ENCODE data around the gene PZP.
"Not testable (repeated sequence)": the region's sequence is repeated elsewhere in the genome, so short reads cannot be mapped to it uniquely, and the experiment has no call there.

Gene PZP

DNA sequence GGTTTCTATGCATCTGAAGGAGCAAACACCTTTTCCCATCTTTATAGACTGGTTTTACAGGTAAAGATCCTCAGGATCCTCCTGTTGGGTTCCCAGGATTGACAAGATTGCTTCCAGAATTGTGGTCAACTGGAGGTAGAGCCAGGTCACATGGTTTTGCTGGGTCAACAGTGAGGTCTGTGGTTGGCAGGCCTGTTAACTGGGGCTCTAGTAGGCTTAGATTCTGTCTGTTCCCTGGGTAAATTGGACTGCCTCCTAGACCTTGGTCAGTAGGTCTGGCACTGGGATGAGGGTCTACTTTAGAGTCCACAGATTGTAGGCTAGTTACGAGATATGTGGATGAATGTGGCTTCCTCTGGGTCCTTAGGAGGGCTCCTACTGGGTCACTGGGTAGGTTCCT is 3.5 kb upstream of the PZP start:
- Histone ChIP-seq H3K27me3 (ENCODE audit: control insufficient read depth in 5 of 5, insufficient read depth in 4 of 5, low read length in 5 of 5) (no peaks in the 10 kb centered on the region), H3K9ac (ENCODE audit: low read length in 5 of 5) (no peak overlapping the region), H3K9me3 (ENCODE audit: control insufficient read depth in 5 of 5, low read length in 5 of 5) (no peaks in the 10 kb centered on the region), H3K4me1 (ENCODE audit: control insufficient read depth in 5 of 5, insufficient read depth in 5 of 5, low read length in 5 of 5) (no peaks in the 10 kb centered on the region), H3K27ac (ENCODE audit: low read depth, low read length) (no peak overlapping the region), H3K36me3 (ENCODE audit: control insufficient read depth in 5 of 5, insufficient read depth in 5 of 5, low read length in 5 of 5) (no peaks in the 10 kb centered on the region), H3K4me3 (ENCODE audit: low read depth in 1 of 5, low read length in 5 of 5) (no peak overlapping the region)

DNA sequence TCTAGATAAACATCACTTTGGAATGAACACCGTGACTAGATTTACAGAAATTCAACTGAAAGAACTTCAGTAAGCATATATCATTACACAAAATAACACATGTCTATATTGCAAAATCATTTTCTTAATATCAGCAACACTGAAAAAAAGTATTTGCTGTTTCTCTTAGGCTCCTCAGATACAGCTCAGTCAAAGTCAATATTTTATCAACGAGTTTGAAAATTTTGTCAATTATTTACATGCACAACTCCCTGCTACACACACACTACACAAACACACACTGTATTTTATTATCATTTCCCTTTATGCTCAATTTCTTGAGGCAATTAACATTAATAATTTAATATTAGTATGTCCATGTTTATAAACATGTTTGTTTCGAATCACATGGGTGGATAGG is 3.8 kb downstream of the PZP start:
- no peaks in the 10 kb centered on the region for H3K9me3 ChIP-seq (ENCODE audit: control insufficient read depth in 5 of 5, low read length in 5 of 5)

DNA sequence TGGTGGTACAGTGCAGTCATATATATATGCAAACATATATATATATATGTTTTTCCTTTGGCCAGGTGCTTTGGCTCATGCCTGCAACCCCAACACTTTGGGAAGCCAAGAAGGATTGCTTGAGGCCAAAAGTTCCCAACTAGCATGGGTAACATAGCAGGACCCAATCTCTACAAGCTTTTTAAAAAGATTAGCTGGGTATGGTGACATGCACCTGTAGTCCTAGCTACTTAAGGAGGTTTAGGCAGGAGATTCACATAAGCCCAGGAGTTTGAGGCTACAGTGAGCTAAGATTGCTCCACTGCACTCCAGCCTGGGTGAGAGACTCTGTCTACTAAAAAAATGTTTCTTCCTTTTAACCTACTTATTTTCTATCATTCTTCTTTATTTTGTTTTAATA is 10.2 kb downstream of the PZP start:
- H3K27me3 ChIP-seq (ENCODE audit: control insufficient read depth in 5 of 5, insufficient read depth in 4 of 5, low read length in 5 of 5) = no peaks in the 10 kb centered on the region
- no peak overlapping the region for H3K27ac ChIP-seq (ENCODE audit: low read depth, low read length)
- no peaks in the 10 kb centered on the region for H3K4me1 ChIP-seq (ENCODE audit: control insufficient read depth in 5 of 5, insufficient read depth in 5 of 5, low read length in 5 of 5)
- H3K9ac ChIP-seq (ENCODE audit: low read length in 5 of 5) = no peak overlapping the region
- no peaks in the 10 kb centered on the region for H3K36me3 ChIP-seq (ENCODE audit: control insufficient read depth in 5 of 5, insufficient read depth in 5 of 5, low read length in 5 of 5)
- H3K4me3 ChIP-seq (ENCODE audit: low read depth in 1 of 5, low read length in 5 of 5) = no peak overlapping the region
- no peaks in the 10 kb centered on the region for H3K9me3 ChIP-seq (ENCODE audit: control insufficient read depth in 5 of 5, low read length in 5 of 5)

More for the DNA sequence above, 3.8 kb downstream of the PZP start:
- Histone ChIP-seq H3K27me3 (ENCODE audit: control insufficient read depth in 5 of 5, insufficient read depth in 4 of 5, low read length in 5 of 5) (no peaks in the 10 kb centered on the region), H3K4me1 (ENCODE audit: control insufficient read depth in 5 of 5, insufficient read depth in 5 of 5, low read length in 5 of 5) (no peaks in the 10 kb centered on the region), H3K27ac (ENCODE audit: low read depth, low read length) (no peak overlapping the region), H3K36me3 (ENCODE audit: control insufficient read depth in 5 of 5, insufficient read depth in 5 of 5, low read length in 5 of 5) (no peaks in the 10 kb centered on the region), H3K9ac (ENCODE audit: low read length in 5 of 5) (no peak overlapping the region), H3K4me3 (ENCODE audit: low read depth in 1 of 5, low read length in 5 of 5) (no peak overlapping the region)

DNA sequence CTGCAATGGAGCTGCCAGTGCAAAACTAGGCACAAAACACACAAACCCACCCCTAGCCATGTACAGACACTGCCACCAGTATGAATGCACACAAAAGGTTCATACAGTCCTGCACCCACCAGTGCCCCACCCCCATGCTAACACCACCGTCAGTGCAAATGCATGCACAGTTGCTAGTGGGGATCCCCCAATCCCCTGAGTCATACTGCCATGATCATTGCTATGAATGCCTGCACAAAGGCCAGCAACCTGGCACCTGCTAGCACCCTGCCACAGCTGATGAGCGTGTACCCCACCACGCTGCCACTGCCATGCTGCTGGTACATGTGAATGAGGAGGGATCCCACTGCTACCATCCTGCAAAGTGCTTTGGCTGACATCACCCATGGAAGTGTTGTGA is 23.9 kb downstream of the PZP start:
- Histone ChIP-seq H3K36me3 (ENCODE audit: control insufficient read depth in 5 of 5, insufficient read depth in 5 of 5, low read length in 5 of 5) (no peaks in the 10 kb centered on the region), H3K9me3 (ENCODE audit: control insufficient read depth in 5 of 5, low read length in 5 of 5) (peaks cover 0 to 5% (median 0%) of the 10 kb centered on the region in 5 donors), H3K4me1 (ENCODE audit: control insufficient read depth in 5 of 5, insufficient read depth in 5 of 5, low read length in 5 of 5) (no peaks in the 10 kb centered on the region), H3K27ac (ENCODE audit: low read depth, low read length) (no peak overlapping the region), H3K9ac (ENCODE audit: low read length in 5 of 5) (no peak overlapping the region), H3K27me3 (ENCODE audit: control insufficient read depth in 5 of 5, insufficient read depth in 4 of 5, low read length in 5 of 5) (no peaks in the 10 kb centered on the region), H3K4me3 (ENCODE audit: low read depth in 1 of 5, low read length in 5 of 5) (no peak overlapping the region)

DNA sequence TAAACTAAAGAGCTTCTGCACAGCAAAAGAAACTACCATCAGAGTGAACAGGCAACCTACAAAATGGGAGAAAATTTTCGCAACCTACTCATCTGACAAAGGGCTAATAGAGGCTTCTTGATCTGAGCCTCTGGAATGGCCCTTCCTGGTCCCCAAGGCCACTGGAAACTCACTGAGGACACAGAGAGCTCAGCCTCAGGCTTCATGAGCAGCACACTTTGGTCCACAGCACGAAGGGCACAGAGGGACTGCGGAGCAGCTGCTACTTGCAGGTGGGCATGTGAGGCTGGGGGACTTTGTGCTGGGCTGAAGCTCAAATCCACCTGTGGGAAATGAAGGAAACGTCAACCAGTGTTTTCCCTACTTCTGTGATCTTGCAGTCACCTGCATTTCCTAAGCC is 27.4 kb downstream of the PZP start:
- no peak overlapping the region for H3K4me3 ChIP-seq (ENCODE audit: low read depth in 1 of 5, low read length in 5 of 5)
- no peak overlapping the region for H3K9ac ChIP-seq (ENCODE audit: low read length in 5 of 5)
- no peaks in the 10 kb centered on the region for H3K36me3 ChIP-seq (ENCODE audit: control insufficient read depth in 5 of 5, insufficient read depth in 5 of 5, low read length in 5 of 5)
- H3K4me1 ChIP-seq (ENCODE audit: control insufficient read depth in 5 of 5, insufficient read depth in 5 of 5, low read length in 5 of 5) = no peaks in the 10 kb centered on the region
- H3K27me3 ChIP-seq (ENCODE audit: control insufficient read depth in 5 of 5, insufficient read depth in 4 of 5, low read length in 5 of 5) = no peaks in the 10 kb centered on the region
- peaks cover 0 to 6% (median 0%) of the 10 kb centered on the region in 5 donors for H3K9me3 ChIP-seq (ENCODE audit: control insufficient read depth in 5 of 5, low read length in 5 of 5)
- no peak overlapping the region for H3K27ac ChIP-seq (ENCODE audit: low read depth, low read length)

DNA sequence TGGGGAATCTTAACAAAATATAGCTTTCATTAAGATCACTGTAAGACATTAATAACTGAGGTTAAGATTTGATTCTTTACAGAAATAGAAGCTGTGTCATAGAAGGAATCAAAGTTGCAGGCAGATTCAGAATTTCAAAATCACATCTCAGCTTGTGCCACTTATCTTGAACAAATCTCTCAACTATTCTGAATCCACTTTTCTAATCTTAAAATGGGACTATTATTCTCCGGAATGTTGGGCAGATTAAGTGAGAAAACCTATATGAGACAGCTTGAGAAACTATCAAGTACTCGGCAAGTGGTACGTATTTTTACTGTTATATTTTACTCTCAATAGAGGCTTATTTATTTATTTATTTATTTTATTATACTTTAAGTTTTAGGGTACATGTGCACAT is 28.4 kb downstream of the PZP start:
- Histone ChIP-seq H3K27me3 (ENCODE audit: control insufficient read depth in 5 of 5, insufficient read depth in 4 of 5, low read length in 5 of 5) (no peaks in the 10 kb centered on the region), H3K36me3 (ENCODE audit: control insufficient read depth in 5 of 5, insufficient read depth in 5 of 5, low read length in 5 of 5) (no peaks in the 10 kb centered on the region), H3K9me3 (ENCODE audit: control insufficient read depth in 5 of 5, low read length in 5 of 5) (peaks cover 0 to 9% (median 0%) of the 10 kb centered on the region in 5 donors), H3K9ac (ENCODE audit: low read length in 5 of 5) (no peak overlapping the region), H3K4me3 (ENCODE audit: low read depth in 1 of 5, low read length in 5 of 5) (no peak overlapping the region), H3K4me1 (ENCODE audit: control insufficient read depth in 5 of 5, insufficient read depth in 5 of 5, low read length in 5 of 5) (no peaks in the 10 kb centered on the region), H3K27ac (ENCODE audit: low read depth, low read length) (no peak overlapping the region)

DNA sequence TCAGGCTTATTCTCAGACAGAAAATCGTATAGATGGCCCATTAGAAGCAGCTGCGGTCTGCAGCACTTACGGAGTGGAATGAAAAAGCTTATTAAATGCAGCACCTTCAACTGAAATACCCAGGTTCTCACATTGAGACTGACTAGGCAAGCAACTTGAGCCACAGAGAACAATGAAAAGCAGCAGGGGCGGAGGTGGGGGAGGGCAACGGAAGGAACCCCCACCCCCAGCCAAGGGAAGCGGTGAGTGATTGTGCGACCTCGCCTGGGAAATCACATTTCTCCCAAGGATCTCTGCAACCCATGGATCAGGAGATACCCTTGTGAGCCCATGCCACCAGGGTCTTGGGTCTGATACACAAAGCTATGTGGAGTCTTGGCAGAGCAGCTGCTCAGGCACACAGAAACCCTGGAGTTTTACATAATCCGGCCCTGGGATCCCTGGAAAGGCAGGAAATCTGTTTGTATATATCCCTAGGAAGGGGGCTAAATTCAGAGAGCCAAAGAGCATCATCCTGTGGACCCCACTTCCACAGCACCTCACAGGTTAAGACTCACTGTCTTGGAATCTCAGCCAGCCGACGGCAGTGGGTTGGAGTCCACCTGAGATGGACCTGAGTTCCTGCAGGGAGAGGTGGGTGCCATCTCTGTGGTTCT is 38.1 kb downstream of the PZP start:
- H3K4me3 ChIP-seq (ENCODE audit: low read depth in 1 of 5, low read length in 5 of 5) = peak overlapping the region in 1 of 5 donors; percentile 1
- H3K9ac ChIP-seq (ENCODE audit: low read length in 5 of 5) = no peak overlapping the region
- H3K27ac ChIP-seq (ENCODE audit: low read depth, low read length) = no peak overlapping the region
- H3K36me3 ChIP-seq (ENCODE audit: control insufficient read depth in 5 of 5, insufficient read depth in 5 of 5, low read length in 5 of 5) = no peaks in the 10 kb centered on the region
- H3K9me3 ChIP-seq (ENCODE audit: control insufficient read depth in 5 of 5, low read length in 5 of 5) = peaks cover 0 to 2% (median 0%) of the 10 kb centered on the region in 5 donors
- no peaks in the 10 kb centered on the region for H3K27me3 ChIP-seq (ENCODE audit: control insufficient read depth in 5 of 5, insufficient read depth in 4 of 5, low read length in 5 of 5)
- peaks cover 0 to 37% (median 2%) of the 10 kb centered on the region in 5 donors for H3K4me1 ChIP-seq (ENCODE audit: control insufficient read depth in 5 of 5, insufficient read depth in 5 of 5, low read length in 5 of 5)

DNA sequence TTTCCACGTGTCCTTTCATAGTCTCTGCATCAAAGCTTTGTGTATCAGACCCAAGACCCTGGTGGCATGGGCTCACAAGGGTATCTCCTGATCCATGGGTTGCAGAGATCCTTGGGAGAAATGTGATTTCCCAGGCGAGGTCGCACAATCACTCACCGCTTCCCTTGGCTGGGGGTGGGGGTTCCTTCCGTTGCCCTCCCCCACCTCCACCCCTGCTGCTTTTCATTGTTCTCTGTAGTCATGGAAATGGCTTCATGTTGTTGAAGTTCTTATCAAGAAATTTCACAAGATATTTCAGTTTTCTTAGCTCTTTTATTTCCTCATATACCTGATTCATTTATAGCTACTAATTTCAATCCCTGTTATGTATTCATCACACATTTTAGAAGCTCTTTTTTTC is 40.9 kb downstream of the PZP start:
- not testable (repeated sequence) for H3K9me3 ChIP-seq (ENCODE audit: control insufficient read depth in 5 of 5, low read length in 5 of 5); H3K4me3 ChIP-seq (ENCODE audit: low read depth in 1 of 5, low read length in 5 of 5); H3K36me3 ChIP-seq (ENCODE audit: control insufficient read depth in 5 of 5, insufficient read depth in 5 of 5, low read length in 5 of 5); H3K9ac ChIP-seq (ENCODE audit: low read length in 5 of 5); H3K27me3 ChIP-seq (ENCODE audit: control insufficient read depth in 5 of 5, insufficient read depth in 4 of 5, low read length in 5 of 5)
- H3K4me1 ChIP-seq (ENCODE audit: control insufficient read depth in 5 of 5, insufficient read depth in 5 of 5, low read length in 5 of 5) = peaks cover 0 to 53% (median 2%) of the 10 kb centered on the region in 5 donors
- H3K27ac ChIP-seq (ENCODE audit: low read depth, low read length) = peak overlapping the region; percentile 22

DNA sequence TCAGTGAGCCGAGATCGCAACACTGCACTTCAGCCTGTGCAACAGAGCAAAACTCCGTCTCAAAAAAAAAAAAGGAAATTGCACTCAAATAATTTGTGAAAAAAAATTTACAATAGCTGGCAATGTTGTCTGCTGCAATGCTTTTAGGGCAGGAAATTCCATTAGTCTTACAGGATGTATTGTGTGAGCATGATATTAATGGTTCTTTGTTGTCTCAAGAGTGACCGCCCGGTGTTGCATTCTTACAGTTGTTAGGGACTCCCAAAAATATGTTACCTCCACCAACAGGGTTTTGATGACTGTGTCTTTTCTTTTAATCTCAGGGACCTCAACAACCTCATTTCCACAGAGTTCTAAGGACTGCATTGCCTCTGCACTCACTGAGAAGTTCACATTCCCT is 44.8 kb downstream of the PZP start:
- H3K27ac ChIP-seq (ENCODE audit: low read depth, low read length) = no peak overlapping the region
- no peaks in the 10 kb centered on the region for H3K9me3 ChIP-seq (ENCODE audit: control insufficient read depth in 5 of 5, low read length in 5 of 5)
- no peaks in the 10 kb centered on the region for H3K27me3 ChIP-seq (ENCODE audit: control insufficient read depth in 5 of 5, insufficient read depth in 4 of 5, low read length in 5 of 5)
- H3K36me3 ChIP-seq (ENCODE audit: control insufficient read depth in 5 of 5, insufficient read depth in 5 of 5, low read length in 5 of 5) = no peaks in the 10 kb centered on the region
- H3K4me1 ChIP-seq (ENCODE audit: control insufficient read depth in 5 of 5, insufficient read depth in 5 of 5, low read length in 5 of 5) = peaks cover 0 to 35% (median 2%) of the 10 kb centered on the region in 5 donors
- no peak overlapping the region for H3K9ac ChIP-seq (ENCODE audit: low read length in 5 of 5)
- no peak overlapping the region for H3K4me3 ChIP-seq (ENCODE audit: low read depth in 1 of 5, low read length in 5 of 5)

DNA sequence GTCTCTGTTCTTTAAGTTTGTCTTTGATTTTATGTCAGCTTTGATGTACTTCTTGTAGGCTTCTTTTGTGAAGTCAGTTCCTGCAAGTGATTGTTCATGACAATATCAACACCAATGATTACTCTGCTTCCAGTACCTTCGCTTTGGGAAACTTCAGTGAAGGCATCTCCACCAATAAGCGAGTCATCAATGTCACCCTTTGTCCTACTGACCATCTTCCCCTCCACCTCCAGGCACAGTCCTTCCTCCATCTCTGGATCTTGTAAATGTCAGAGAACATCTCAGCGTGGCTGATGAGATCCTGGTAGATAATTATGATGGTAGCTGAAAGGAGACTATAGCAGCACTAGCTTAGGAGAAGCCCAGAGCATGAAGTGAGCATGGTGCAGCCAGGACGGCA is 52.1 kb downstream of the PZP start:
- Histone ChIP-seq H3K9me3 (ENCODE audit: control insufficient read depth in 5 of 5, low read length in 5 of 5) (no peaks in the 10 kb centered on the region), H3K4me1 (ENCODE audit: control insufficient read depth in 5 of 5, insufficient read depth in 5 of 5, low read length in 5 of 5) (no peaks in the 10 kb centered on the region), H3K27ac (ENCODE audit: low read depth, low read length) (no peak overlapping the region), H3K9ac (ENCODE audit: low read length in 5 of 5) (no peak overlapping the region), H3K4me3 (ENCODE audit: low read depth in 1 of 5, low read length in 5 of 5) (no peak overlapping the region), H3K36me3 (ENCODE audit: control insufficient read depth in 5 of 5, insufficient read depth in 5 of 5, low read length in 5 of 5) (no peaks in the 10 kb centered on the region), H3K27me3 (ENCODE audit: control insufficient read depth in 5 of 5, insufficient read depth in 4 of 5, low read length in 5 of 5) (no peaks in the 10 kb centered on the region)

Data from subcutaneous abdominal adipose tissue (tissue), 5 donors.